ENCODE data around the gene PLK3.

PLK3 gene

DNA sequence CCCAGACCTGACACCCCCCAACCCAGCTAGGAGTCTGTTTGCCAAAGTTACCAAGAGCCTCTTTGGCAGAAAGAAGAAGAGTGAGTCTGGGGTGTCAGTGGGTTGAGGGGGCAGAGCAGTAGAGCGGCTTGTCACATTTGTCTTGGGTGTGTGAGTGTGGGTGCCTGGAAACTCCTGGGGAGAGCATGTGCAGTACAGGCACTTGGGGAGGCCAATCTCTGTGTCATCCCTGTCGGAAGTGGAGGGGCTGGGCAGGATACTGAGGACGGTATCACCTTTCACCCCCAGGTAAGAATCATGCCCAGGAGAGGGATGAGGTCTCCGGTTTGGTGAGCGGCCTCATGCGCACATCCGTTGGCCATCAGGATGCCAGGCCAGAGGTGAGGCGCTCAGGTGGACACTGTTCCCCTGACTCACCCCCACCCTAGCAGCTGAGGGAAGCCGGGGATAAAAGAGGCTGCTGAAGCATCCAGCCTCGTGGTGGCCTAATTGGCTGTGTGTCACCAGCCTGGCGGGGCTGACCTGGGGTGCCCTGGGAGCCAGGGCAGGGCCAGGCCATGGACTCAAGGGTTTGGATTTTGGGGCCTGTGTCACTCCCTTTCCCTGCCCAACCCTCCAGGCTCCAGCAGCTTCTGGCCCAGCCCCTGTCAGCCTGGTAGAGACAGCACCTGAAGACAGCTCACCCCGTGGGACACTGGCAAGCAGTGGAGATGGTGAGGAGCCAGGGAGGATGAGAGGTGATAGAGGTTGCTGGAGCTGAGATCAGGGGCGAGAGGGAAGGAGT, 3.3 kb downstream of the PLK3 start:
- ChIA-PET CTCF (interaction anchor here (1.2 to 1.5 kb wide), 3 partner anchors 11 to 18 kb away, joined by 3 to 4 read pairs (median 3); no protein-coding TSS in a partner anchor), POLR2A (interaction anchor here (0.6 kb wide), 1 partner anchor 133 kb away, joined by 4 read pairs; no protein-coding TSS in a partner anchor)
- DNase-seq (ENCODE audit: extremely low spot score), result no peak
- TF ChIP-seq CTCF (IDR thresholded peaks at IDR 0.05; ENCODE audit: control extremely low read depth, extremely low read depth, low read depth, missing control alignments), result no peak

GRCh38 chr1:44805311-44806024, 5.3 kb downstream of the PLK3 start:
- POLR2A ChIA-PET, result interaction anchor here (0.6 to 7.7 kb wide), 7 partner anchors 9 to 498 kb away, joined by 3 to 120 read pairs (median 4); partner anchors contain the start of gene RPS8
- CTCF ChIA-PET, result interaction anchor here (1.3 to 1.5 kb wide), 2 partner anchors 13 to 76 kb away, joined by 3 to 5 read pairs; no protein-coding TSS in a partner anchor
- DNase-seq (ENCODE audit: extremely low spot score), result no peak
- TF ChIP-seq CTCF (IDR thresholded peaks at IDR 0.05; ENCODE audit: control extremely low read depth, extremely low read depth, low read depth, missing control alignments), result no peak

- ChIA-PET CTCF (interaction anchor here (1.0 to 4.3 kb wide), 5 partner anchors 12 to 77 kb away, joined by 3 to 42 read pairs (median 5); no protein-coding TSS in a partner anchor), POLR2A (interaction anchor here (0.6 to 7.7 kb wide), 5 partner anchors 13 to 497 kb away, joined by 3 to 120 read pairs (median 4); partner anchors contain the start of gene RPS8)
- no peak for DNase-seq (ENCODE audit: extremely low spot score)
- TF ChIP-seq CTCF (IDR thresholded peaks at IDR 0.05; ENCODE audit: control extremely low read depth, extremely low read depth, low read depth, missing control alignments), result no peak
Observed at GRCh38 chr1:44806025-44806703, 6.0 kb downstream of the PLK3 start.

- TF ChIP-seq CTCF (IDR thresholded peaks at IDR 0.05; ENCODE audit: control extremely low read depth, extremely low read depth, low read depth, missing control alignments), result no peak
- CTCF ChIA-PET, result interaction anchor here (1.0 to 4.3 kb wide), 3 partner anchors 12 to 21 kb away, joined by 4 to 42 read pairs (median 25); no protein-coding TSS in a partner anchor
- POLR2A ChIA-PET, result interaction anchor here (1.1 to 7.7 kb wide), 3 partner anchors 13 to 85 kb away, joined by 4 to 120 read pairs (median 4); partner anchors contain the start of gene RPS8
- no peak for DNase-seq (ENCODE audit: extremely low spot score)
Observed at GRCh38 chr1:44806704-44807363, 6.7 kb downstream of the PLK3 start, which contains the start of gene DYNLT4. Gene DYNLT4 (minus strand): TSS chr1:44807351. CDS start chr1:44806668, 683 bp downstream.

DNA sequence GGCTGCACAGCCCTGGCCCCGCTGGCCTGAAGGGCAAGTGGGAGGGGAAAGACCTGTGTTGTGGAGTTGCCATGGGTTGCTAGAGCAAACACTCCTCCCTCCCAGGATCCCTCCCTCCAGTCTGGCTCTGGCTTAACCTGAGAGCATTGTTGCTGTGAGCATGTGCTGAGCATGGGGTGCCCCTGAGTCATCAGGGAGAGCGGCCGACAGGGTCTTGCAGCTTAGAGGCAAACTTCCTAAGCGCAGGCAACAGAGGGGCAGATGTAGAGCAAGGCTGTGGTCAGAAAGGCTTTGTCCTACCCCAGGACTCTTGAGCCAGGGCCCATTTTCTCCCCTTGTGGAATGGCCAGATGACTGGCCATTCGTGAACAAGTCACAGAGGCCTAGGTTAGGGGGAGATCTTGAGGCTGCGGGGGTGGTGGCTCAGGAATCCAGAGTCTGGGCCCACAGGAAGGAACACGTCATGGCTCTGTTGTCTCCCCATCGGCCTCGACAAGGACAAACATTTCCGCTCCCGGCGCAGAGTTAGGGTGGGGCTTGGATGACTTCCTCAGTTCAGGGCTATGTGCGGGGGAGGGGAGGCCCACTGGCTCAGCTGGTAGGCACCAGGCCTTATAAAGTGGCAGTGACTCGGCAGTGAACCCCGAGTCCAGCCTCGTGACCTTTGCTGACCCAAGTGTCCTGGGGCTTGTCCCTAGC, 7.3 kb downstream of the PLK3 start:
- peak; percentile 74 for DNase-seq (ENCODE audit: extremely low spot score)
- no peak for TF ChIP-seq CTCF (IDR thresholded peaks at IDR 0.05; ENCODE audit: control extremely low read depth, extremely low read depth, low read depth, missing control alignments)
- ChIA-PET CTCF (interaction anchor here (0.8 to 4.3 kb wide), 7 partner anchors 7 to 204 kb away, joined by 3 to 42 read pairs (median 21); partner anchors contain the start of genes HECTD3, PLK3, RNU5D-1 and UROD), POLR2A (interaction anchor here (2.2 to 7.7 kb wide), 4 partner anchors 7 to 86 kb away, joined by 10 to 120 read pairs (median 34); partner anchors contain the start of genes PLK3 and RPS8)
